GM12878 (cell line): ENCODE results near the gene B3GALT4. TPM values are rescaled to one million over a fixed set of nuclear protein-coding genes. Genes with fewer than 3 reads are reported as not detected.

Experiments
- ATAC-seq: fragments of 200-7000 bp; cut with Tn5 transposase; 3 replicates; pipeline ENCODE4 v1.9.1; 2020; ENCODE audit warnings: mild to moderate bottlenecking, moderate library complexity
- BruUV-seq: library from RNA; stranded (reverse); fragments of 400-500 nt; replicated peaks from 2 replicates; lab custom pipeline; 2021; lab: Mats Ljungman, UMichigan
- CTCF ChIA-PET: fragments of 300-600 bp; sonication (Branson Sonifier 250); formaldehyde crosslinking; extraction: SDS; loops from one replicate; lab custom pipeline; 2021; ENCODE audit warnings: inconsistent platforms; lab: Yijun Ruan, JAX
- POLR2A ChIA-PET: fragments of 350-600 bp; formaldehyde crosslinking; extraction: SDS; loops from one replicate; lab custom pipeline; 2021; ENCODE audit warnings: inconsistent platforms; lab: Charles Lee
- RAD21 ChIA-PET: fragments of 300-600 bp; sonication (Branson Sonifier 250); formaldehyde crosslinking; loops from one replicate; lab custom pipeline; 2023; ENCODE audit warnings: antibody characterized with exemption; ENCODE audit not compliant: unreplicated experiment; lab: Charles Lee
- SMC1A ChIA-PET: fragments of 300-600 bp; sonication (Branson Sonifier 250); formaldehyde crosslinking; loops from one replicate; lab custom pipeline; 2023; ENCODE audit not compliant: unreplicated experiment, uncharacterized antibody; lab: Charles Lee
- DNase-seq: peaks from one replicate; pipeline ENCODE4 v3.0.0-alpha.2; 2011; ENCODE audit warnings: low read depth, low spot score
- FAIRE-seq: peaks from 3 replicates; lab custom pipeline; 2011; peaks lifted over from hg19 to GRCh38; lab: Jason Lieb, UNC
- H2AFZ ChIP-seq: 2 replicates; pipeline ENCODE4 v1.6.0; 2011; ENCODE audit warnings: low read depth, low read length, control low read depth; ENCODE audit not compliant: control insufficient read depth
- H3K27ac ChIP-seq: 2 replicates; pipeline ENCODE4 v1.5.1; 2011; ENCODE audit warnings: control low read depth; ENCODE audit not compliant: control insufficient read depth, insufficient read depth
- H3K27me3 ChIP-seq, 2 experiments: replicated peaks in 1 of 2; 2 replicates each; pipeline versions ENCODE4 v1.6.0 to v1.6.1; 2011; ENCODE audit warnings: low read length in 1 of 2; ENCODE audit not compliant: control insufficient read depth in 2 of 2, insufficient read depth in 2 of 2
- H3K36me3 ChIP-seq, 2 experiments: 2 replicates each; pipeline ENCODE4 v1.5.1; 2011; ENCODE audit warnings: low read length in 1 of 2; ENCODE audit not compliant: control insufficient read depth in 2 of 2, insufficient read depth in 2 of 2
- H3K4me1 ChIP-seq: 2 replicates; pipeline ENCODE4 v1.6.1; 2011; ENCODE audit warnings: mild to moderate bottlenecking, low read length, moderate library complexity, mixed read lengths; ENCODE audit not compliant: control insufficient read depth, insufficient read depth
- H3K4me2 ChIP-seq: 2 replicates; pipeline ENCODE4 v1.6.0; 2011; ENCODE audit warnings: control low read depth; ENCODE audit not compliant: control insufficient read depth, insufficient read depth
- H3K4me3 ChIP-seq: fragments of 200-600 bp; sonication (generic); 2 replicates; pipeline ENCODE4 v1.5.1; 2016
- H3K79me2 ChIP-seq: 2 replicates; pipeline ENCODE4 v1.6.0; 2011; ENCODE audit warnings: low read length; ENCODE audit not compliant: control insufficient read depth, insufficient read depth
- H3K9ac ChIP-seq: 2 replicates; pipeline ENCODE4 v1.8.0; 2011; ENCODE audit warnings: low read length, control low read depth, mixed read lengths; ENCODE audit not compliant: control insufficient read depth, insufficient read depth
- H3K9me3 ChIP-seq: replicated peaks from 3 replicates; pipeline ENCODE4 v1.5.1; 2011; ENCODE audit warnings: mild to moderate bottlenecking, low read length; ENCODE audit not compliant: control insufficient read depth, insufficient read depth
- H4K20me1 ChIP-seq: 2 replicates; pipeline ENCODE4 v1.6.0; 2011; ENCODE audit not compliant: control insufficient read depth, insufficient read depth
- GATAD2B ChIP-seq: fragments of 450-650 bp; conservative IDR thresholded peaks from 2 replicates; pipeline ENCODE4 v1.6.1; 2017; ENCODE audit warnings: low read depth, mild to moderate bottlenecking, moderate library complexity
- HDAC6 ChIP-seq: fragments of 200-600 bp; sonication (generic); IDR thresholded peaks from one replicate; pipeline ENCODE4 v1.8.0; 2017; ENCODE audit warnings: antibody characterized with exemption; ENCODE audit not compliant: unreplicated experiment
- POLR2AphosphoS5 ChIP-seq: IDR thresholded peaks from 2 replicates; pipeline ENCODE4 v1.6.1; 2011; ENCODE audit warnings: mild to moderate bottlenecking, low read length, inconsistent platforms
- SIX5 ChIP-seq: IDR thresholded peaks from 2 replicates; pipeline ENCODE4 v1.6.1; 2011; ENCODE audit warnings: mild to moderate bottlenecking, low read depth, low read length, moderate library complexity; ENCODE audit not compliant: severe bottlenecking
- SMARCA5 ChIP-seq: fragments of 450-650 bp; IDR thresholded peaks from 2 replicates; pipeline ENCODE4 v1.6.1; 2017; ENCODE audit warnings: mild to moderate bottlenecking
- ZNF207 ChIP-seq: fragments of 450-650 bp; IDR thresholded peaks from 2 replicates; pipeline ENCODE4 v1.6.1; 2014; ENCODE audit warnings: antibody characterized with exemption, mild to moderate bottlenecking, borderline replicate concordance
- WGBS: methylation state at CpG from one replicate; pipeline ENCODE4 v1.1.6; 2016; ENCODE audit warnings: low lambda C conversion rate; ENCODE audit not compliant: insufficient replicate concordance, insufficient coverage; ENCODE audit errors: missing lambda C conversion rate; 5-methylcytosine and 5-hydroxymethylcytosine counted together
- in situ Hi-C: fragments of 300-500 bp; cut with MboI; formaldehyde crosslinking; loops from 9 replicates; pipeline ENCODE4 v1.14.3; 2018; ENCODE audit warnings: mixed read lengths
- intact Hi-C: fragments of 100-400 bp; cut with micrococcal nuclease; formaldehyde crosslinking; loops from one replicate; pipeline ENCODE4 v1.14.2; 2022; ENCODE audit not compliant: unreplicated experiment
- polyA plus RNA-seq, 11 experiments: library from polyadenylated mRNA; depleted of rRNA in 4 of 11; unstranded in 6 of 11; stranded (reverse) in 5 of 11; fragments of >200 nt; fragmentation: Nextera tagmentation in 4 of 11; fragmentation: Illumina TruSeq in 1 of 11; extraction: Ambion mirVana in 4 of 11; extraction: Trizol in 1 of 11; gene quantifications; 1 replicate in 1 of 11; 2 replicates in 10 of 11; pipeline versions ENCODE4 v1.2.1 to v1.2.3, GENCODE V29; 2011 to 2016; ENCODE audit warnings: inconsistent platforms in 2 of 11, missing spikeins in 2 of 11, low read depth in 1 of 11
- total RNA-seq, 4 experiments: library from RNA; depleted of rRNA in 3 of 4; stranded (reverse); fragments of >200 nt in 3 of 4; fragmentation: Illumina TruSeq in 1 of 4; extraction: Trizol in 1 of 4; gene quantifications; 2 replicates each; pipeline versions ENCODE4 v1.2.1 to v1.2.3, GENCODE V29; 2013 to 2021
- TF ChIP-seq, protein P1 (sequence below): fragments of 450-650 bp; IDR thresholded peaks from 2 replicates; pipeline ENCODE4 v1.6.1; 2017; ENCODE audit warnings: mild to moderate bottlenecking
- TF ChIP-seq, protein P2 (sequence below): IDR thresholded peaks from 2 replicates; pipeline ENCODE4 v1.6.1; 2012; ENCODE audit warnings: low read depth, low read length, improper control_type of control experiment

B3GALT4 gene
- total and polyA plus RNA-seq, 10 of the 15 experiments (the other 5 are each of a cell fraction or from before 2014, with no cell fraction given): 0.27 to 8.2 (median 2.6) TPM

- no peak for TF ChIP-seq SIX5
- no peak for TF ChIP-seq ZNF207
- TF ChIP-seq GATAD2B: no peak
- TF ChIP-seq POLR2AphosphoS5: no peak
- TF ChIP-seq HDAC6: no peak
- TF ChIP-seq SMARCA5: no peak
- TF ChIP-seq, protein P1, sequence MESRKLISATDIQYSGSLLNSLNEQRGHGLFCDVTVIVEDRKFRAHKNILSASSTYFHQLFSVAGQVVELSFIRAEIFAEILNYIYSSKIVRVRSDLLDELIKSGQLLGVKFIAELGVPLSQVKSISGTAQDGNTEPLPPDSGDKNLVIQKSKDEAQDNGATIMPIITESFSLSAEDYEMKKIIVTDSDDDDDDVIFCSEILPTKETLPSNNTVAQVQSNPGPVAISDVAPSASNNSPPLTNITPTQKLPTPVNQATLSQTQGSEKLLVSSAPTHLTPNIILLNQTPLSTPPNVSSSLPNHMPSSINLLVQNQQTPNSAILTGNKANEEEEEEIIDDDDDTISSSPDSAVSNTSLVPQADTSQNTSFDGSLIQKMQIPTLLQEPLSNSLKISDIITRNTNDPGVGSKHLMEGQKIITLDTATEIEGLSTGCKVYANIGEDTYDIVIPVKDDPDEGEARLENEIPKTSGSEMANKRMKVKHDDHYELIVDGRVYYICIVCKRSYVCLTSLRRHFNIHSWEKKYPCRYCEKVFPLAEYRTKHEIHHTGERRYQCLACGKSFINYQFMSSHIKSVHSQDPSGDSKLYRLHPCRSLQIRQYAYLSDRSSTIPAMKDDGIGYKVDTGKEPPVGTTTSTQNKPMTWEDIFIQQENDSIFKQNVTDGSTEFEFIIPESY: no peak
Observed at GRCh38 chr6:33278392-33278741, 1.4 kb downstream of the B3GALT4 start (continued).

DNA sequence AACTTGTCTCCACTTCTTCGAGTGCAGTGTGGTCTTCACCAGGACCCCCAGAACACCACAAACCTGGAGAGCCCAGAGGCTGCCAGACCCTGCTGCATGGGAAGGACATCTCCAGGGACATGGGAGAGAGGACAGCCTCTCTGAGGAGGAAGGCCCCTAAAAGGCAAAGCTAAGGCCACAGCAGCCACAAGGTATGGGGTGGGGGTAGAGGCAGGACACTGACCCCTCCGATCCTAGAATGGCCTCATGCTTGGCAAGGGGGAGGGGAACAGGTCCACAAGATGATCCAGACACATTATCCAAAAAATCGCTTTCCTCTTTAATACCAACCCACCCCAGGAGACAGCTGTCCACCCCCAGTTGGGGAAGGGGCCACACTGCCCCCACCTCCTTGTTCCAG is 1.9 kb downstream of the B3GALT4 start:
- no TSS peak for BruUV-seq
- Histone ChIP-seq H3K27ac (no peak overlapping the region), H2AFZ (no peak overlapping the region), H4K20me1 (peaks cover 6% of the 10 kb centered on the region), H3K9ac (no peak overlapping the region), H3K27me3 (no peaks in the 10 kb centered on the region), H3K9me3 (no peaks in the 10 kb centered on the region), H3K4me2 (no peak overlapping the region), H3K36me3 (peaks cover 26% of the 10 kb centered on the region in 2 experiments), H3K4me1 (peaks cover 22% of the 10 kb centered on the region), H3K79me2 (peaks cover 36% of the 10 kb centered on the region), H3K4me3 (no peak overlapping the region)
- 77% methylated on average over 3 of the region's 3 CpGs for WGBS
- POLR2A ChIA-PET: interaction anchor here (1.1 to 3.9 kb wide), 4 partner anchors 9 to 66 kb away, joined by 4 to 38 read pairs (median 13); partner anchors contain the start of genes PFDN6 and WDR46
- TF ChIP-seq, protein P2, sequence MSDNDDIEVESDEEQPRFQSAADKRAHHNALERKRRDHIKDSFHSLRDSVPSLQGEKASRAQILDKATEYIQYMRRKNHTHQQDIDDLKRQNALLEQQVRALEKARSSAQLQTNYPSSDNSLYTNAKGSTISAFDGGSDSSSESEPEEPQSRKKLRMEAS: no peak
- SMC1A ChIA-PET: interaction anchor here (3.6 kb wide), 1 partner anchor 11 kb away, joined by 25 read pairs; the partner anchor contains the start of genes PFDN6 and WDR46
- in situ Hi-C loops: no loop called here
- no peak for ATAC-seq
- DNase-seq: no peak
- CTCF ChIA-PET: interaction anchor here (0.5 to 3.9 kb wide), 6 partner anchors 9 to 286 kb away, joined by 3 to 30 read pairs (median 14); partner anchors contain the start of genes PFDN6, RGL2 and WDR46
- intact Hi-C loops: loop anchor here (5.0 kb wide), 1 partner anchor 113 kb away; the partner anchor contains the start of gene KIFC1
- FAIRE-seq: no peak
- RAD21 ChIA-PET: interaction anchor here (2.1 to 2.4 kb wide), 3 partner anchors 20 to 147 kb away, joined by 7 to 14 read pairs (median 14); partner anchors contain the start of gene RGL2
